ENCODE results near the gene WDR20. TPM values are rescaled to one million over a fixed set of nuclear protein-coding genes. Genes with fewer than 3 reads are reported as not detected.

WDR20 gene
- total and polyA plus RNA-seq, 10 of the 15 experiments (the other 5 are each of a cell fraction or from before 2014, with no cell fraction given), result 9.1 to 25.9 (median 18.4) TPM

DNA sequence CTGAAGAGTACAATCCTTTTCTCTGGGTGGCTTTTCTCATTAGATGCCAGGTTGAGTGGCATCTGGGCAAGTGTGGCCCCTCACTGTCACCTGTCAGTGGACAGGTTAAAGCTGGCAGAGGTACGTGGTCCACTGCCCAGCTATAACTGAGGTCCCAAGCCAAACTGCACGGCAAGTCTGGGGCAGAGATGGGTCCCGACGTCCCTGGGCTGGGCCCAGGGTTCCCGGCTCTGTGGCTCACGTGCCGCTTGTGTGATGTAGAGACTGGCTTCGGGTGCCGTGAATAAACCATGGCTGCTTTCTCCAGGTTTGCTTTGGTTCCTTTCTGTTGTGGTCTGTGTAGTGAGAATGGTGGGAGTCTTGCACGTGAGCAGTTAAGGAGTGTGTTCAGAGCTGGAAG, 77.7 kb downstream of the WDR20 start:
- no peak overlapping the region for H3K4me3 ChIP-seq
- H3K27me3 ChIP-seq (replicated peaks in 1 of 2; ENCODE audit: control insufficient read depth in 2 of 2, insufficient read depth in 2 of 2, low read length in 1 of 2), result no peaks in the 10 kb centered on the region
- no TSS peak for BruUV-seq (replicated peaks)
- ChIA-PET RAD21 (ENCODE audit: unreplicated experiment) (no interaction called here), SMC1A (ENCODE audit: uncharacterized antibody, unreplicated experiment) (no interaction called here), CTCF (interaction anchor here (1.5 kb wide), 1 partner anchor 99 kb away, joined by 5 read pairs; no protein-coding TSS in a partner anchor), POLR2A (no interaction called here)
- intact Hi-C loops (cut with micrococcal nuclease; ENCODE audit: unreplicated experiment), result no loop called here
- H3K27ac ChIP-seq (ENCODE audit: control insufficient read depth, insufficient read depth), result no peak overlapping the region
- WGBS (ENCODE audit: insufficient coverage, insufficient replicate concordance, low lambda C conversion rate, missing lambda C conversion rate), result 99% methylated on average over 10 of the region's 10 CpGs
- no peak for ATAC-seq
- H3K79me2 ChIP-seq (ENCODE audit: control insufficient read depth, insufficient read depth, low read length), result no peaks in the 10 kb centered on the region
- H3K4me2 ChIP-seq (ENCODE audit: control insufficient read depth, insufficient read depth), result no peak overlapping the region
- in situ Hi-C loops (cut with MboI), result no loop called here
- no peak overlapping the region for H2AFZ ChIP-seq (ENCODE audit: control insufficient read depth, low read depth, low read length)
- DNase-seq (ENCODE audit: low read depth, low spot score), result no peak
- peaks cover 10% of the 10 kb centered on the region for H3K4me1 ChIP-seq (ENCODE audit: control insufficient read depth, insufficient read depth, low read length)
- no peaks in the 10 kb centered on the region for H4K20me1 ChIP-seq (ENCODE audit: control insufficient read depth, insufficient read depth)
- no peaks in the 10 kb centered on the region for H3K9me3 ChIP-seq (replicated peaks; ENCODE audit: control insufficient read depth, insufficient read depth, low read length)
- TF ChIP-seq RELA (IDR thresholded peaks at IDR 0.05; ENCODE audit: borderline replicate concordance, partially characterized antibody) (no peak), IKZF1 (conservative IDR thresholded peaks at IDR 0.05) (no peak), BMI1 (IDR thresholded peaks at IDR 0.05; ENCODE audit: borderline replicate concordance) (no peak), FOS (IDR thresholded peaks at IDR 0.05; ENCODE audit: borderline replicate concordance, extremely low read depth, insufficient read length) (no peak), MTA3 (IDR thresholded peaks at IDR 0.05; ENCODE audit: borderline replicate concordance, low read length) (no peak), JUND (IDR thresholded peaks at IDR 0.05; ENCODE audit: low read depth, low read length) (no peak), ZNF207 (IDR thresholded peaks at IDR 0.05; ENCODE audit: borderline replicate concordance) (no peak), RAD51 (IDR thresholded peaks at IDR 0.05) (no peak)
- TF ChIP-seq, protein P1, sequence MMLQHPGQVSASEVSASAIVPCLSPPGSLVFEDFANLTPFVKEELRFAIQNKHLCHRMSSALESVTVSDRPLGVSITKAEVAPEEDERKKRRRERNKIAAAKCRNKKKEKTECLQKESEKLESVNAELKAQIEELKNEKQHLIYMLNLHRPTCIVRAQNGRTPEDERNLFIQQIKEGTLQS (IDR thresholded peaks at IDR 0.05; ENCODE audit: borderline replicate concordance, extremely low read depth, low read depth, low read length), result no peak
- TF ChIP-seq, protein P2, sequence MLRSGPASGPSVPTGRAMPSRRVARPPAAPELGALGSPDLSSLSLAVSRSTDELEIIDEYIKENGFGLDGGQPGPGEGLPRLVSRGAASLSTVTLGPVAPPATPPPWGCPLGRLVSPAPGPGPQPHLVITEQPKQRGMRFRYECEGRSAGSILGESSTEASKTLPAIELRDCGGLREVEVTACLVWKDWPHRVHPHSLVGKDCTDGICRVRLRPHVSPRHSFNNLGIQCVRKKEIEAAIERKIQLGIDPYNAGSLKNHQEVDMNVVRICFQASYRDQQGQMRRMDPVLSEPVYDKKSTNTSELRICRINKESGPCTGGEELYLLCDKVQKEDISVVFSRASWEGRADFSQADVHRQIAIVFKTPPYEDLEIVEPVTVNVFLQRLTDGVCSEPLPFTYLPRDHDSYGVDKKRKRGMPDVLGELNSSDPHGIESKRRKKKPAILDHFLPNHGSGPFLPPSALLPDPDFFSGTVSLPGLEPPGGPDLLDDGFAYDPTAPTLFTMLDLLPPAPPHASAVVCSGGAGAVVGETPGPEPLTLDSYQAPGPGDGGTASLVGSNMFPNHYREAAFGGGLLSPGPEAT (IDR thresholded peaks at IDR 0.05; ENCODE audit: low read depth), result no peak
- H3K36me3 ChIP-seq (ENCODE audit: control insufficient read depth in 2 of 2, insufficient read depth in 2 of 2, low read length in 1 of 2), result no peaks in the 10 kb centered on the region; a peak in 3 of 4 replicates
- FAIRE-seq, result no peak
- no peak overlapping the region for H3K9ac ChIP-seq (ENCODE audit: control insufficient read depth, insufficient read depth, low read length)

Data from GM12878 (cell line).